H1 (cell line): Measurements from ENCODE around the gene WNT9B. TPM values are rescaled to one million over a fixed set of nuclear protein-coding genes. Genes with fewer than 3 reads are reported as not detected.

Experiments
- BRCA1 ChIP-seq: IDR thresholded peaks from 2 replicates; pipeline ENCODE4 v1.6.1; 2012; ENCODE audit warnings: low read depth, low read length, improper control_type of control experiment
- CHD7 ChIP-seq: fragments of 300-600 bp; sonication (generic); IDR thresholded peaks from 2 replicates; pipeline ENCODE4 v1.7.1; 2012; ENCODE audit warnings: low read length, moderate library complexity, mild to moderate bottlenecking, inconsistent platforms; ENCODE audit not compliant: insufficient replicate concordance
- SP2 ChIP-seq: IDR thresholded peaks from 2 replicates; pipeline ENCODE4 v1.6.1; 2012; ENCODE audit warnings: mild to moderate bottlenecking, low read length, inconsistent platforms
- SUZ12 ChIP-seq: fragments of 200-600 bp; sonication (generic); IDR thresholded peaks from 2 replicates; pipeline ENCODE4 v1.6.1; 2012; ENCODE audit warnings: mild to moderate bottlenecking, inconsistent platforms, low read length, moderate library complexity, mixed read lengths
- polyA plus RNA-seq, 7 experiments: library from polyadenylated mRNA; depleted of rRNA in 3 of 7; stranded (reverse) in 5 of 7; unstranded in 2 of 7; fragments of >200 nt in 5 of 7; fragments of 200-250 nt in 2 of 7; gene quantifications; 1 replicate in 5 of 7; 2 replicates in 1 of 7; 4 replicates in 1 of 7; pipeline versions ENCODE4 v1.2.1 to v1.2.3, GENCODE V29; 2011 to 2013; ENCODE audit warnings: missing spikeins in 2 of 7, mixed read lengths in 2 of 7
- total RNA-seq: library from RNA; stranded (reverse); fragmentation: NEBNext Ultra II Directional; extraction: Animal tissue kit (Norgen Biotek cat#: 25700); gene quantifications from 2 replicates; pipeline ENCODE4 v1.2.1, GENCODE V29; 2021

WNT9B gene
- total and polyA plus RNA-seq, 2 of the 8 experiments (the other 6 are each of a cell fraction or from before 2014, with no cell fraction given) = 0.21 TPM; not detected in 1

- no peak for TF ChIP-seq CHD7
- TF ChIP-seq SUZ12 = no peak
- TF ChIP-seq SP2 = no peak
- TF ChIP-seq BRCA1 = no peak
These were observed 39.3 kb upstream of the WNT9B start (continued) for GRCh38 chr17:46811978-46812583.
